ENCODE results near the gene FOXL3. TPM values are rescaled to one million over a fixed set of nuclear protein-coding genes. Genes with fewer than 3 reads are reported as not detected.
"Not testable (repeated sequence)": the region's sequence is repeated elsewhere in the genome, so short reads cannot be mapped to it uniquely, and the experiment has no call there.

The FOXL3 gene
- total RNA-seq, 4 donors from 2014 or later = not detected

DNA sequence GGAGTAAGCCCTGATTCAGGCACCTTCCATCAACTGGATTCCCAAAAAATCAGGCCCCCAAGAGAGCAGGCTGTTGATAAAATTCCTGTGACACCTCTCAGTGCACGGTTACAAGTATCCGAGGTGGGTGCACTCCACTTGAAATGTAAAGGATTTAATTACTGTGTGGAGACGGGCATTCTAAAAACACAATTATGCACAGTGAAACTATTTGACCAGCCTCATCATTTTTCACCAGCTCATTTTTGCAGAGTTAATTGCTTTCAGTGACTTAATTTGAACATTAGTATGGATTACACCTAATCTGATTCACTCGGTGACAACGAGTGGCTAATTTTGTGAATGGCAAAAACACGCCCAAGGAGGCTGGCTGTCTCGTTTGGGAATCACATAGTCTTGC is 2.3 kb downstream of the FOXL3 start:
- no peak for ATAC-seq (ENCODE audit: low FRiP score)
- TF ChIP-seq, protein P1, sequence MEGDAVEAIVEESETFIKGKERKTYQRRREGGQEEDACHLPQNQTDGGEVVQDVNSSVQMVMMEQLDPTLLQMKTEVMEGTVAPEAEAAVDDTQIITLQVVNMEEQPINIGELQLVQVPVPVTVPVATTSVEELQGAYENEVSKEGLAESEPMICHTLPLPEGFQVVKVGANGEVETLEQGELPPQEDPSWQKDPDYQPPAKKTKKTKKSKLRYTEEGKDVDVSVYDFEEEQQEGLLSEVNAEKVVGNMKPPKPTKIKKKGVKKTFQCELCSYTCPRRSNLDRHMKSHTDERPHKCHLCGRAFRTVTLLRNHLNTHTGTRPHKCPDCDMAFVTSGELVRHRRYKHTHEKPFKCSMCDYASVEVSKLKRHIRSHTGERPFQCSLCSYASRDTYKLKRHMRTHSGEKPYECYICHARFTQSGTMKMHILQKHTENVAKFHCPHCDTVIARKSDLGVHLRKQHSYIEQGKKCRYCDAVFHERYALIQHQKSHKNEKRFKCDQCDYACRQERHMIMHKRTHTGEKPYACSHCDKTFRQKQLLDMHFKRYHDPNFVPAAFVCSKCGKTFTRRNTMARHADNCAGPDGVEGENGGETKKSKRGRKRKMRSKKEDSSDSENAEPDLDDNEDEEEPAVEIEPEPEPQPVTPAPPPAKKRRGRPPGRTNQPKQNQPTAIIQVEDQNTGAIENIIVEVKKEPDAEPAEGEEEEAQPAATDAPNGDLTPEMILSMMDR (IDR thresholded peaks at IDR 0.05) = no peak
- no peak for DNase-seq (ENCODE audit: low spot score)

DNA sequence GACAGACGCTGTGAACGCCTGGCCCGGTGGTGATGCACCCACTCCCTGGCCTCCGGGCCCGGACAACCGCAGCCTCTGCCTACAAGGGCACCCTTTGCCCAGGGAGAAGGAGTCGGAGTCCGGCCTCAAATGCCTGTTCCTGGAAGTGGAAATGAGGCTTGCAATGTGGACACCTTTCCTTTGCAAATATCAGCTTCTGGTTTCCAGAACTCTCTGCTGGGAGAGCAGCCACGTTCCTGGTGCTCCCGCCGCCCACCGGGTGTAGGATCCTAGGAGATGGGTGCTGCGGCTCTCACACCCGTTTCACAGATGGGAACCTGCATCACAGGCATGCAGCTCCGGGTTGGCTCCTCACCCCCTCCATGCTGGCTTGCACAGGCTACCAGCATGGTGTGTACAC is 2.9 kb downstream of the FOXL3 start:
- TF ChIP-seq, protein P1 (IDR thresholded peaks at IDR 0.05) = no peak
- DNase-seq (ENCODE audit: low spot score) = no peak
- no peak for ATAC-seq (ENCODE audit: low FRiP score)

DNA sequence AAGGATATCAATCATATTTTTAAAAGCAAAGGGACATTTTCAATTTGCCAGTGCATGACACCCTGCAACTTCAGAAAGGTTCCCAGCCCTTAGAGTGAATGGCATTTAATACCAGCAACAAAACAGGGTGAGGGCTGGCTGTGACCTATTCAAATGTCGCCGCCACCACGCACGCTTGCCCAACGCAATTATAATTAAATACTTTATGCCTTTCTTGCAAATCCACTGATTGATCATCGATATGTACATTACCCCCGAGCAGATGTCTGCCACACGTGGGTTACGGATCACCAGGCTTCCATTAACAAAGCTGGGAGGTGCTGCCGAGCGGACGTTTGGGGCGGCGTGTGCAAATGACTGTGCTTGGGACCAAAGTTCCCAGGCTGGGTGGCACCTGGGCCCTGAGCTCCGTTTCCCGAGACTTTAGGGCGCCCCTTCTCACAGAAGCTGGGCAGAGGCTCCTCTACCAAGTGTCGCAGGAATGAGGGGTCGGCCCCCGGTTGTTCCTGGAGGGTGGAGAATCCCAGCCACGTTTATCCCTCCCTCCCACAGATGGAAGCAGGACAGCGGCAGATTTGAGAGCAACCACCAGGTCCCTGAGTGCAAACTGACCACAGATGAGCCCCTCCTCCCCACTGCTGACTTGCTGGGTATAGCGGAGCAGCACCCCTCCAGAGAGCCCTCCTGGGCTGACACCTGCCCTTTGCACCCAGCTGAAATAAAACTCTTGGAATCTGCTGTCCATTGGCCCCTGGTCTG is 3.9 kb downstream of the FOXL3 start:
- no peak for ATAC-seq (ENCODE audit: low FRiP score)
- TF ChIP-seq, protein P1 (IDR thresholded peaks at IDR 0.05) = no peak

DNA sequence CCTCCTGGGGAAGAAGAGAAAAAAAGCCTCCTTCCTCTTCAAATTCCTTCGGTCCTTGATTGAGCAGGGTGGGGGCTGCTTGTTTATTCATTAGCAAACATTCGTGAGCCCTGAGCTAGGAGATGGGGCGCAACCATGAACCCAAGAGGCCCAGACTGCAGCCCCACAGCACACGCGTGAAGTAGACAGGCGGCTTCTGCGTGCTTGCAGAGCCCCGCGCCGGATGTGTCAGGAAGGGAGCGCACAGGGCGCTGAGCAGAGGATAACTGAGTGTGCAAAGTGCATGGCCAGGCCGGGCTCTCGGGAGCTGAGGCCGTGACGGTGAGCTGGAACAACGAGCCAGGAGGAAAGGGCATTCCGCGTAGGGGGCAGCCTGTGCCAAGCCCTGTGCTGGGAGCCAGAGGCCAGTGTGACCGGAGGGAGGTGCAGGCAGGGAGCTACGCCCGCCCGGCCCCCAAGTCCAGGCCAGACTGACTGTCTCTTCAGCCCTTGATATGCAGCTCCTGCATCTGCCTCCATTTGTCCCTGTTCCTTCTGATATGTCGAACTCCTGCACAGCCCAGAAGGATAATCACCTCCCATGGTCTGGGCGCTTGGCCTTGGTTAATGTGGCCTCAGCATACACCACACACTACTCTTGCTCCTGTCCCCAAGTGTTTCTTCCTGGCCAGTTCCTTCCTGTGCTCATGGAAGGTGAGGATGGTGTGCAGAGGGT is 4.6 kb downstream of the FOXL3 start:
- DNase-seq (ENCODE audit: low spot score) (no peak), ATAC-seq (ENCODE audit: low FRiP score) (no peak)
- TF ChIP-seq, protein P1 (IDR thresholded peaks at IDR 0.05) = no peak

More for the DNA sequence above, 3.9 kb downstream of the FOXL3 start:
- no peak for DNase-seq (ENCODE audit: low spot score)

DNA sequence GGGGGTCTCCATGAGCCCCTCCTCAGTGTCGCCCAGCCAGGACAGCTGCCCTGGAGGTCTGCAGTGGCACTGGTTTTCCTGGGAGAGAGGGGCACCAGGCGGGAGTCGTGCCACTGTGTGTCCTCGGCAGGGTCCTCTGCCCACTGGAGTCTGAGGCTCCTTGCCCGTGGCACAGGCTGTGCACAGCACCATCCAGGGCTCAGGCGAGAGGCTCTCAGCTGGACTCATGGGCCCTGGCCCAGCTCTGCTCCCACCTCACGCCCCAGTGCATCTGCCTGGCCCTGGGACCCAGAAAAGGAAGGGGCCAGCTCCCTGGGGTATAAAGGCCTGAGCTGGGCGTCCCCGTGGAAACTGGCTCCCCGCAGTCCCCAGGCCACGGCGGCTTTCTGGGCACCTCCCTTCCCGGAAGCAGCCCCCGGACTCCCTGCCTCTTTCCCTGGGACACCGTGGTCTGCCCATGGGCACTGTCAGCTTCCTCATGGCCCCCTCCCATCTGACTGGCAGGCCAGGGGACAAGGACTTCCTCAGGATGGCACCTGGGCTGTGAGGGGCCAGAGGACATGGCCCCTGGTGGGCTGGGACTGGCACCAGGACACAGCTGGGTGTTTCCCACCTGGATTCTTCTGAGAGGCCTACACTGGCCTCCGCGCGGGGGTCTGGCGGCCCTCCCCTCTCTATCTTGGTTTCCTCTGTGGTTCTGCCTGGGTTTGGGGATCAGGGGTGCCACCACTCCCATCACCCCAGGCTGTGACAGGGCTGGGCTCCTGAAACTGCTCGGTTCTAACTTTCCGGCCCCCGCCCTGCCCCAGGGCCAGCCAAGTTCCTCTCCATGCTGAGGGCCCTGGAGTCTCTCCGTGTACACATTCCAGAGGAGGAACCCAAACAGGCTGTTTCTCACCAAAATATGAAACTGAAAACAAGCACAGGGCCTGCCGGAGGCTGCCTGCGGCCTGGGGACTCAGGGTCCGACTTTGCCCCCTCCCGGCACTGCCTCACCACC is 5.5 kb downstream of the FOXL3 start:
- no peak for ATAC-seq (ENCODE audit: low FRiP score)
- TF ChIP-seq, protein P1 (IDR thresholded peaks at IDR 0.05) = no peak
- no peak for DNase-seq (ENCODE audit: low spot score)

DNA sequence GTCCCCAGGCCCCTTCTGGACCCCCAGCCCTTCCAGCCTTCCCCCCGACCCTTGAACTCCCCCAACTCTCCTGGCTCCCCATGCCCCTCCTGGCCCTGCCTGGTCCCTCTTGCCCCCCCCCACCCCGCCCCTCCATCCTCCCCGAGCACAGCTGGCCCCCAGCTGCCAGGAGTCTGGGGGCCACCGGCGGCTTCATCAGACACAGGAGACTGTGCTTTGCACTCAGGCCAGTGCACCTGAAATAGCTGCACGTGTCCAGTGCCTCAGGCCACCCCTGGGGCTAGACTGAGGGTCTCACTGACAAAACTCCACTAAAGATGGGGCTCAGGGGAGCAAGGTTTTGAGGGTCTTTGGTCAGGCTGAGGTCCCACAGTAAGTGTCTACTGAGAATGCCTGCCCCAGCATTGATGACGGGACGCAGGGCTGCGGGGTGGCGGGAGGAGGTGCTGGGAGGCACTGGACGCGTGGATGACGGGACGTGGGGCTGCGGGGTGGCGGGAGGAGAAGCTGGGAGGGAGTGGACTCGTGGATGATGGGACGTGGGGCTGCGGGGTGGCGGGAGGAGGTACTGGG is 6.5 kb downstream of the FOXL3 start:
- ATAC-seq (ENCODE audit: low FRiP score) (no peak), DNase-seq (ENCODE audit: low spot score) (no peak)
- TF ChIP-seq, protein P1 (IDR thresholded peaks at IDR 0.05) = no peak

DNA sequence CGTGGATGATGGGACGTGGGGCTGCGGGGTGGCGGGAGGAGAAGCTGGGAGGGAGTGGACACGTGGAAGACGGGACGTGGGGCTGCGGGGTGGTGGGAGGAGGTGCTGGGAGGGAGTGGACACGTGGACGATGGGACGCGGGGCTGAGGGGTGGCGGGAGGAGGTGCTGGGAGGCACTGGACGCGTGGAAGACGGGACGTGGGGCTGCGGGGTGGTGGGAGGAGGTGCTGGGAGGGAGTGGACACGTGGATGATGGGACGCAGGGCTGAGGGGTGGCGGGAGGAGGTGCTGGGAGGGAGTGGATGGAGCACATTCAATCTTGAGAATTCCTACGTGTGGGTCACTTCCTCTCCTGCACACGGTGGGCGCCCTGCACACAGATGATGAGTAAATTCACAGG is 7.2 kb downstream of the FOXL3 start:
- ATAC-seq (ENCODE audit: low FRiP score); DNase-seq (ENCODE audit: low spot score): not testable (repeated sequence)
